RKO (cell line): Measurements from ENCODE around the gene SNN.

Experiments
- DNase-seq: peaks from one replicate; pipeline ENCODE4 v3.0.0-alpha.2; 2016; ENCODE audit warnings: low spot score

The SNN gene

GRCh38 chr16:11667221-11667823 lies 933 bp upstream of the SNN start:
- DNase-seq: no peak

- DNase-seq: no peak
These were observed 546 bp downstream of the SNN start for GRCh38 chr16:11668623-11669379.

GRCh38 chr16:11669380-11670146 lies 1.3 kb downstream of the SNN start:
- DNase-seq: peak; percentile 27

GRCh38 chr16:11670171-11671131 lies 2.2 kb downstream of the SNN start:
- DNase-seq: no peak

GRCh38 chr16:11671271-11671670 lies 3.0 kb downstream of the SNN start:
- DNase-seq: no peak

- DNase-seq: no peak
These were observed 3.4 kb downstream of the SNN start for GRCh38 chr16:11671676-11672075.

- DNase-seq: no peak
These were observed 4.2 kb downstream of the SNN start for GRCh38 chr16:11672206-11673090.

GRCh38 chr16:11673091-11674000 lies 5.1 kb downstream of the SNN start:
- no peak for DNase-seq

- DNase-seq: no peak
These were observed 6.0 kb downstream of the SNN start for GRCh38 chr16:11674001-11674817.

- no peak for DNase-seq
These were observed 6.7 kb downstream of the SNN start for GRCh38 chr16:11674818-11675560.

- DNase-seq: peak; percentile 31
These were observed 7.6 kb downstream of the SNN start for GRCh38 chr16:11675561-11676511.

GRCh38 chr16:11676799-11677198 lies 8.5 kb downstream of the SNN start:
- no peak for DNase-seq

- DNase-seq: no peak
These were observed 9.2 kb downstream of the SNN start for GRCh38 chr16:11677451-11677951.

- no peak for DNase-seq
These were observed 10.0 kb downstream of the SNN start for GRCh38 chr16:11677959-11678881.

- no peak for DNase-seq
These were observed 11.0 kb downstream of the SNN start for GRCh38 chr16:11679250-11679649.
